Measurements from ENCODE around the gene PNPLA4. TPM values are rescaled to one million over a fixed set of nuclear protein-coding genes. Genes with fewer than 3 reads are reported as not detected.

The PNPLA4 gene
- total RNA-seq, 1 experiment from 2014 or later, result 1.3 TPM

- POLR2A ChIA-PET, result no interaction called here
- CTCF ChIA-PET, result no interaction called here
- no peak for DNase-seq (ENCODE audit: low read depth, low spot score)
These were observed 19.7 kb upstream of the PNPLA4 start for GRCh38 chrX:7946960-7947359.

GRCh38 chrX:7943600-7944245 is 16.5 kb upstream of the PNPLA4 start:
- Histone ChIP-seq H3K4me1 (ENCODE audit: control insufficient read depth, insufficient read depth, low read length) (no peaks in the 10 kb centered on the region), H3K27ac (ENCODE audit: low read length) (no peak overlapping the region), H3K36me3 (ENCODE audit: control insufficient read depth, insufficient read depth, low read length) (no peaks in the 10 kb centered on the region), H3K9me3 (ENCODE audit: control insufficient read depth, insufficient read depth, low read depth, low read length) (no peaks in the 10 kb centered on the region), H3K27me3 (ENCODE audit: control insufficient read depth, insufficient read depth, low read length) (no peaks in the 10 kb centered on the region), H3K4me3 (ENCODE audit: low read depth in 2 of 2, low read length in 2 of 2) (no peak overlapping the region)
- no TSS peak for BruUV-seq (replicated peaks)
- CTCF ChIA-PET, result no interaction called here
- POLR2A ChIA-PET, result no interaction called here
- in situ Hi-C loops (cut with HindIII; ENCODE audit: low pct_unique_long_range_greater_than_20kb, low sequenced_read_pairs) (no loop called here), intact Hi-C loops (cut with micrococcal nuclease; ENCODE audit: unreplicated experiment) (no loop called here)
- ATAC-seq, result no peak
- TF ChIP-seq POLR2AphosphoS5 (IDR thresholded peaks at IDR 0.05; ENCODE audit: low read depth, low read length) (no peak), SIN3A (IDR thresholded peaks at IDR 0.05; ENCODE audit: borderline replicate concordance, insufficient read depth, low read depth, low read length) (no peak), REST (IDR thresholded peaks at IDR 0.05; ENCODE audit: insufficient read depth in 1 of 2, low read depth in 2 of 2, low read length in 1 of 2) (no peak), TCF7L2 (IDR thresholded peaks at IDR 0.05; ENCODE audit: low read depth, low read length) (no peak), CTCF (IDR thresholded peaks at IDR 0.05) (no peak)
- no peak for DNase-seq (ENCODE audit: low read depth, low spot score)

More at GRCh38 chrX:7946960-7947359, 19.7 kb upstream of the PNPLA4 start:
- H3K36me3 ChIP-seq (ENCODE audit: control insufficient read depth, insufficient read depth, low read length), result no peaks in the 10 kb centered on the region
- in situ Hi-C loops (cut with HindIII; ENCODE audit: low pct_unique_long_range_greater_than_20kb, low sequenced_read_pairs) (no loop called here), intact Hi-C loops (cut with micrococcal nuclease; ENCODE audit: unreplicated experiment) (no loop called here)
- H3K9me3 ChIP-seq (ENCODE audit: control insufficient read depth, insufficient read depth, low read depth, low read length), result no peaks in the 10 kb centered on the region
- no peaks in the 10 kb centered on the region for H3K4me1 ChIP-seq (ENCODE audit: control insufficient read depth, insufficient read depth, low read length)
- H3K27ac ChIP-seq (ENCODE audit: low read length), result no peak overlapping the region
- no TSS peak for BruUV-seq (replicated peaks)
- no peak for TF ChIP-seq REST (IDR thresholded peaks at IDR 0.05; ENCODE audit: insufficient read depth in 1 of 2, low read depth in 2 of 2, low read length in 1 of 2)
- no peak for TF ChIP-seq TCF7L2 (IDR thresholded peaks at IDR 0.05; ENCODE audit: low read depth, low read length)
- no peak for TF ChIP-seq POLR2AphosphoS5 (IDR thresholded peaks at IDR 0.05; ENCODE audit: low read depth, low read length)
- TF ChIP-seq SIN3A (IDR thresholded peaks at IDR 0.05; ENCODE audit: borderline replicate concordance, insufficient read depth, low read depth, low read length), result no peak
- TF ChIP-seq CTCF (IDR thresholded peaks at IDR 0.05), result no peak
- no peak for ATAC-seq
- no peak overlapping the region for H3K4me3 ChIP-seq (ENCODE audit: low read depth in 2 of 2, low read length in 2 of 2)
- no peaks in the 10 kb centered on the region for H3K27me3 ChIP-seq (ENCODE audit: control insufficient read depth, insufficient read depth, low read length)

Data from Panc1 (cell line).